G401.6 (cell line): Measurements from ENCODE around the gene PCNT.
"Not testable (repeated sequence)": the region's sequence is repeated elsewhere in the genome, so short reads cannot be mapped to it uniquely, and the experiment has no call there.

ENCODE experiments used
- FAIRE-seq: peaks from 2 replicates; lab custom pipeline; 2012; peaks lifted over from hg19 to GRCh38; lab: Jason Lieb, UNC

PCNT gene

DNA sequence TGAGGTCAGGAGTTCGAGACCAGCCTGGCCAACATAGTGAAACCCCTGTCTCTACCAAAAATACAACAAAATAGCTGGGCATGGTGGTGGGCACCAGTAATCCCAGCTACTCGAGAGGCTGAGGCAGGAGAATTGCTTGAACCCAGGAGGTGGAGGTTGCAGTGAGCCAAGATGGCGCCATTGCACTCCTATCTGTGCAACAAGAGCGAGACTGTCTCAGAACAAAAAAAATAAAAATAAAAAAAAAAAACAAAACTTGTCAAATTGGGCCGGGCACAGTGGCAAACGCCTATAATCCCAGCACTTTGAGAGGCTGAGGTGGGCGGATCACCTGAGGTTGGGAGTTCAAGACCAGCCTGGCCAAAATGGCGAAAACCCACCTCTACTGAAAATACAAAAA, 13.7 kb upstream of the PCNT start:
- not testable (repeated sequence) for FAIRE-seq

DNA sequence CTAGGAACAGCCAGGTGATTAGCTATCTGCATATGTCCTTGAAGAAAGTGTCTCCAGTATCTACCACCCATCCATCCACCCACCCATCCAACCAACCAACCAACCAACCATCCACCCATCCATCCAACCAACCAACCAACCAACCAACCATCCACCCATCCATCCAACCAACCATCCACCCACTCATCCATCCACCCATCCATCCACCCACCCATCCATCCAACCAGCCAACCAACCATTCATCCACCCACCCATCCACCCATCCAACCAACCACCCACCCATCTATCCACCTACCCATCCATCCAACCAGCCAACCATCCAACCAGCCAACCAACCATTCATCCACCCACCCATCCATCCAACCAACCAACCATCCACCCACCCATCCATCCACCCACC, 12.4 kb upstream of the PCNT start:
- no peak for FAIRE-seq

DNA sequence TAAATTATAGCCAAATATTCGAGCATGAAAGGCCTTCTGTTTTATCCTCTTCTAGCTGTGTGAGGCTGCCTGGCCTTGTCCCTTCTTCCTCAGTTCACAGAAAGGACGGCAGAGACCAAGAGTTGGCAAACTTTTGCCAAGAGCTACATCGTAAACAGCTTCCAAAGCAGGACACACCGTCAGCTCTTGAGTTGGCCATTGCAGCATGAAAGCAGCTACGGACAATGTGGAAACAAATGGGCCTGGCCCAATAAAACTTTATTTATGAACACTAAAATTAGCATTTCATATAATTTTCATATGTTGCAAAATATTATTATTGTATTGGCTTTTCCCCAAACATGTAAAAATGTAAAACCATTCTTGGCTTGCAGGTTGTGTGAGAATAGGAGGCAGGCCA, 11.0 kb upstream of the PCNT start:
- FAIRE-seq, result no peak

DNA sequence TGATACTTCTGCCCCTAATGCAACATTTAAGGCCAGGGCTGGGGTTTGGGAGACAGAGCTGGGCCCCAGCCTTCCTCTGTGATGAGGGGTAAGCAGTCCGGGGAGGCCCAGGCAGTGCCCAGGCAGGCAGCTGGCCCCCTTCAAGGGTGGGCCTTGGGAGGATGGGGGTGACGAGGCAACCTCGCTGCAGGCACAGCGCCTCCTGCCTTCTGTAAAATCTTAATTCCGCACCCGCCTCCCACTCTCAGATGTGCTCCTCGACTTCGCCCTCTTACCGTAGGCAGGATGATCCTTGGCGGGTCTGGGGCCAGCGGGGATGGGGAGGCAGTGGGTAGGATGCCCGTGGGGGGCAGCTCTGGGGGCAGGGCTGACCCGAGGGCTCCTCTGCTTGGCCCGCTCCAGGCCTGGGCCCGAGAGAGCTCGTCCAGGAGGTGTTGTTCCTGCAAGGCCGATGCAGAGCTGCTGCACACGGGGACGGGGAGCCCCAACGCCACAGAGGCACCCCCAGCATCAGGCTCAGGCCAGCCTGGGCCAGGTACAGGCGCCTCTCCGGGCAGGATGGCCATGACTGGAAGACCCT, 9.4 kb upstream of the PCNT start:
- no peak for FAIRE-seq

DNA sequence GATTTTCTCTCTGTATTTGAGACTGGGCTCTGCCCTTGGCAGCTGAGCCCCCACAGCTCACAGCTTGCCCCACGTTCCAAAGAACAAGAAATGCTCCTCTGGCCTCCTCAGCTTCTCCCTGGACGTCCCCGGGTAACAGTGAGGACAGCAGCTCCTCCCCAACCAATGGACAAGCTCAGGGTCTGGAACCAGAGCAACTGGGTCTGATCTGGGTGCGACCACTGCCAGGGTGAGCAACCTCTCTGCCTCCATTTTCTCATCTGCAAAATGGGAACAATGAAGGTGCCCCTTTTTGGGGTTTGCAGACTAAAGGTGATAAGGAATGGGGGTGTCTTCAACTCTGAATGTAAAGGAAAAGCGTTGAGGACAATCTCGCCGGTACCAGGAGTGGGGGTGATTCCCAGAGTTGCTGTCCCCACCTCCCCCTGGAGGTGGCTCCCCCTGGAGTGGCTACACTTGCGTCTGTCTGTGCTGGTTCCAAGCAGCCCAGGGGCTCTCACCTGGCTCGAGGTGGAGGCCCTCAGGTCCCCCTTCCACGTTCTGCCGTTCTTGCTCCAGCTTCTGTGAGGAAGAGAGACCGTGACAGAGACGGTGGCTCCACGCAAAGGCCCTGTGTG, 7.1 kb upstream of the PCNT start:
- no peak for FAIRE-seq

DNA sequence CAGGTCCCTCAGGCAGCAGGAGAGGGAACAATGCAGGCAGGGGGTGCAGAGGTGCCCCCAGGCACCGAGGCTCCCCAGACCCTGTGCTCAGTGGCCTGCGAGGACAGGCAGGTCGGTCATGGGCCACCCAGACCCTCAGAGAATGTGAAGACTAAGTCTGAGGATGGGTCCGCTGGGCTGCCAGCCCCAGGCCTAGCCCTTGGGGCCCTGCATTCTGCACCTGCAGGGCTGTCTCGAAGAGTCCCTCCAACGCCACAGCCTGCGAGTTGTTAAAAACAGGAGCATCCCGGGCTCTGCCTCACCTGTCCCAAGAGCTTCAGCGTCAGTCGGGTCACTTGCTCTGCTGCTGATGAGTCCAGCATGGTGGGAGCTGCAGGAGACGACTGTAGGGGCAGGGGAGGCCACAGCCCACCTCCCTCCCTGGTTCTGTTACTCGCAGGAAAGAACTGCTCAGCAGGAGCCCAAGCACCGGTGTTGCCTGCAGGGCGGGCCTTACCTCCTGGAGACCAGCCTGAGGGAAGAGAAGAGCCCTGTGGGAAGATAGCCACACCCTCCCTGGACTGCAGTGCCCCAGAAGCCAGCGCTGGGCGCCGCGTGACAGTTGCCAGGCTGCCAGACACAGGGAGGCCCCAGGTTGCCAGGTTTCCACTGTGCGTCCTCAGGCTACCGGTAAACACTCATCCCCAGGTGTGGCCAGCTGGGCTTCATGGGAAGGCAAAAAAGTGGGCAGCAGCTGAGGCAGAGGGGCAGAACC, 6.1 kb upstream of the PCNT start:
- FAIRE-seq, result no peak

DNA sequence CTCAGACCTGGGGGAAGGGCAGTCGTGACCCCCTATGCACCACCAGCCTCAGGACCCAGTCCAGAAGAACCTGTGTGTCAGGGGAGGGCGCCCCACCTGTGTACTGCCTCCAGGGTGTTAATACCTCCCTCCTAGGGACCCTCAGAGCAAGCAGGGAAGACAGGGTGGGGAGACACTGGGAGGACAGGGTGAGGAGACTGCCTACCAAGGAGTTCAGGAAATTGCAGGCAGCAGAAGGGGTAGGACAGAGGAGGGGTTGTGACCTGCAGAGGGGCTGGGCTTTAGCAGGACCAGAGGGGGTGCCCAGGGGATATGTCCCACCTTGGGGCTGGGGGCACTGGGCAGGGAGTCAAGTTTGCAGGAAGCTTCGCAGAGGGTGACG, 5.5 kb upstream of the PCNT start:
- FAIRE-seq, result no peak

DNA sequence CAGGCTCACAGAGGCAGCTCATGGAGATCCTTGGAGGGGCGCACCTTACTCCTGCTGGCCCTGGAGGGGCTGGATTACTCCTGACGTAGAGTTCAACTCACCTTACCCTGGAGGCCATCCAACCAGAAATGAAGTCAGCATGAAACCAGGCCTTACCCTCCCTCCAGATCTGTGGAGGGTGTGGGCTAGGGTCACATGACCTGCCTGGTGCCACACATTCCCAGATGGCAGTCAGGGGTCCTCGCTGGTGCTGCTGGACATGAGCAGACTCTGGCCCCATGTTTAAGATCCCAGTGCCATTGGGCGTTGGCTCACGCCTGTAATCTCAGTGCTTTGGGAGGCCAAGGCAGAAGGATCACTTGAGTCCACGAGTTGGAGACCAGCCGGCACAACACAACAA, 4.8 kb upstream of the PCNT start:
- no peak for FAIRE-seq

DNA sequence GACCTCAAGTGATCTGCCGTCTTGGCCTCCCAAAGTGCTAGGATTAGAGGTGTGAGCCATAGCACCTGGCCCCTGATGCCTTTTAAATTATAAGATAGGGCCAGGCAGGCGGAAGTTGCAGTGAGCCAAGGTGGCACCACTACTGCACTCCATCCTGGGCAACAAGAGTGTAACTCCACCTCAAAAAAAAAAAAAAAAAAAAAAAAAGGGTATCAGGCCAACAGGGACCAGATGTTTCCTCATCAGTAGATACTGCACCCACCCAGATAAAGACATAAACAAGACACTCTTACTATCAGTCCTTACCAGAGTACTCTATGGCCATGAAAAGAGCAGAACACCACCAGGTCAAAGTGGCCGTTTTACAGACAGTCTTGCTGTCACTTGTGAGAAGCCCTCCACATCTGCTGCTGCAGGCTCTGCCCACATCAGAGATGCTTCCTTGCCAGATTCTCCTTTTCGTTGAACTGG, 3.6 kb upstream of the PCNT start:
- no peak for FAIRE-seq

DNA sequence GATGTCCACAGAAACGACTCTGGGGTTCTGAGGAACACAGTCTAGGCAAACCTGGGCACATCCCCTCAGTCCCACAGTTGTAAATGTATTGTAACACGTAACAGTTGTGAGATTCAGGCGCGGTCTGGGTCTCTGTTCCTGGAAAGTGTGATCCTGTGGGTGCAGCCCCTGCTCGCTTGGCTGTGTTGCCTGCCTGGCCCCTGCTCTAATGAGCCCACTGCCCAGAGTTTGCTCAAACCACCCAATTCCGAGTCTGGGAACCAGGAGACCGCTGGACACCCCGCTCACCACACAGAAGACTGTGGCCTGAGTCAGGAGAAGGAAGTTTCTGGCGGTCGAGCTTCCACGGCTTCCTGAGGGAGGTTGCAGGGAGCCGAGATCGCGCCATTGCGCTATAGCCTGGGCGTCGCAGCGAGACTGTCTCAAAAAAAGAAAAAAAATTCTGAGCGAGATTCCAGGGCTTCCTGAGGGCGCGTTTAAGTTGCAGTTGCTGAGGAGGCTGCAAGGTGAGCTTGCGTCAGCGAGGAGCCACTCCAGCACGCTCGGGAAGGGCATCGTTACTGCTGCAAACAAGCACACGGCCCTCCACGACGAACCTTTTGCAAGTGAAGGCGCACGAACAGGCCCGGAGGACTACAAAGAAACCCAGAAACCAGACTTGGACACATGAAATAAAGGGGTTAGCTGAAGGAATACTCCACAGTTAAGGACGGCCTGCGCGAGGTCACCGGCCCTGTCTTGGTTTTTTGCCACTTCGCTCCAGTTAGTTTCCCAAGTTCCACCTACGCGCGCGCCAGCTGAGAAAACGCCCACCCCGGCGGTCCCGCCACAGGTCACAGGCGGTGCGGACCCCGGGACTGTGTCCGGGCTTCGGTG, 1.4 kb upstream of the PCNT start:
- FAIRE-seq, result no peak

DNA sequence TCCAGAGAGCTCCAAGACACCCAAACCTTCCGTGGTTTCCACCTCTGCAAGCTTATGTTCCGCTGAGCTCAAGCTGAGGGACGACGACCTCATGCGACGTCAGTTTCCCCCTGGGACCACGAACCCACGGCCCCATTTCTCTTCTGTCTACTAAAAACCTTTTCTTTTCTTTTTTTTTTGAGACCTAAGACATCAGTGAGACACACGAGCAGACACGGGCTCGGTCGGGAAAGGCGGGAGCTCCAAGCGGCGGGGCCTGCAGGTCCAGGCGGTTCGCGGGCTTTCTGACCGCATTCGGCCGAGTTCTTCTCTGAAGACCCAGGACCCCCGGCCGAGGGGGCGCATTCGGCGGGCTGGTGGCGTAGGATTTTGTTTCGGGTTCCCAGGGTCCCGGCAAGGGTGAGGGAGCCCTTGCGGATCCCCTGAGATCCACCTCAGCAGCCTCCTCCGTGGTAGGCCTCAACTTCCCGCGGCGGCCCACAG, 688 bp upstream of the PCNT start:
- FAIRE-seq, result no peak

DNA sequence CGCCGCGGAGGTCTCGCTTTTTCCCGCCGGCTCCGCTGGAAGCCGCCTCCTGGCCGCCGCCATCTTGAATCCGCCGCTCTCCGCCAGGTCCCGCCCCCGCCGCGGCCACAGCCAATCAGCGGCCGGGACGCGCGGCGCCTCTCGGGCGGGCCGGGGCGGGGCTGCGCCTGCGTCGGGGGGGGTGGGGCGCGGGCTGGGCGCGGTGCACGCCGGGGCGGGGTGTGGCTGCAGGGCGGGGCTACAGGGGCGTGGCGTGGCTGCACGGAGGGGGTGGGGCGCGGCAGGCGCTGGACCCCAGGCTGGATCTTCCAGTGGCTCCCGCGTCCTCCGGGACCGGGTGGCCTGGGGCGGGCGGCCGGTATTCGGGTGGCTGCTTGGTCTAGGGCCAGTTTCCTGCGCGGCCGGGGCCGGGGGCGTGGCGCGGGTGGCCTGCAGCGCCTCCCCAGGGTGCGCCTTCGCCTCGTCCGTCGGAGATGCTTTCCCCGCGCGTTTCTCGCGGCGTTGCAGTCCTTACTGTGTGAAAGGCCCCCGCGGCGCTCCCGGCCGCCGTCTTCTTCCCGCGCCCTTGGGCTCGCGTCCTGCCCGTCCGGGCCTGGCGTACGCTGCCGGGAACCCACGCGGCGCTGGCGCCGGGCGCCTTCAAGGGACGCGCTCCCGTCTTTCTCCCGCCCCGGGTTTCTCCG, 575 bp downstream of the PCNT start:
- no peak for FAIRE-seq

DNA sequence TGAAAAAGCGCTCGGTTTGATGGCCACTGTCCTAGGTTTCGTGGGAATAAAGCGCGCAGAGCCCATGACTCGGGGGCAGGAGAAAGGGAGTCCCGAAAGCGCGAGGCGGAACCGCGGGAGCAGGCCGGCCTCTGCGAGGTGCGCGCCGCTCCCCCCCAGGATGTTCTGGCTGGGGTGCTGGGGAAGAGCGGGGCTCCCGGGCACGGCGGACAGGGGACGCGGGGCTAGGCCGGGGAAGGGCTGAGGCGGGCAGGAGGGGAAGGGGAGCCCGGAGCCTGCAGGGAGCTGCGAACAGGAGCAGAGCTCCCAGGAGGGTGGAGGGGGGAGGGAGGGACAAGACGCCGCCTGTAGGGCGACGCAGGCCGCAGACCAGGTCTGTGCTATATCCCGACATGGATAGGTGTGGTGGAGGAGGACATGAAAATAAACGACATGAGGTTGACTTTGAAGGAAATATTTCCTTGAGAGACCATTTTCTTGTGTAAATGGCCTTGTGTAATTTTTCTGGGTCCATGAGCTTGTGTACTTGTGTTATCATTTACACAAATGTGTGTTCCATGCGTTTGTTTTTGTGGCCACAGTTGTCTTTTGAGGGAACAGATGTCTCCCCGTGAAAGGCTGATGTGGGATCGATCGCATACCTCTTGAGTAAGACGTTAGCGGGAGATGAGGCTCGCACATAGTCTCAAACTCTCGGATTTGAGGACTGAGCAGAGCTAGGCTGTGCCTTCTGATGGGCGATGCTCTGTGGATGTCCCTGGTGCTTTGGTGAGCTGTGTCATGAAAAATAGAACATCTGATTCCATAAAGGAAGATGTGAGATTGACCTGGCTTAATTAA, 1.3 kb downstream of the PCNT start:
- no peak for FAIRE-seq

DNA sequence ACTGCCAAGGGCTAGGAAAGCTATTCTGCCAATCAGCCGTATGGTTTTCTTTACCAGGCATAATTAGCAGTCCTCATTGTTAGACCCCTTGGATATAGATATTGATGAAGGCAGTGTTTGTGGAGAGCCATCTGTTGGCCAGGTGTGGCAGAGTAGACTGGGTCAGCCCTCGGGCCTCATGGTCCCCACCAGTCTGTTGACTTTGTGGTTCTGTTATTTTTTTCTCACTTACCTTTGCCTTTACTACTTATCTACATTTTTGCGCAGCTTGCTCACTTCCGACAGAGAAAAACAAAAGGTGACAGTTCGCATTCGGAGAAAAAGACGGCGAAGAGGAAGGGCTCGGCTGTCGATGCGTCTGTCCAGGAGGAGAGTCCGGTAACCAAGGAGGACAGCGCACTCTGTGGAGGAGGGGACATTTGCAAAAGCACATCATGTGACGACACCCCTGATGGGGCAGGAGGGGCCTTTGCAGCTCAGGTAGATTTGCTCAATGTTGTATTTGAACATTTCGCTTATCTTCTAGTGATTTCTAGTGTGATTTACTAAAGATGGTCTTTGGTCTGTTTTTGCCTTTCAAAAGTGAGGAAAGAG, 2.3 kb downstream of the PCNT start:
- no peak for FAIRE-seq

DNA sequence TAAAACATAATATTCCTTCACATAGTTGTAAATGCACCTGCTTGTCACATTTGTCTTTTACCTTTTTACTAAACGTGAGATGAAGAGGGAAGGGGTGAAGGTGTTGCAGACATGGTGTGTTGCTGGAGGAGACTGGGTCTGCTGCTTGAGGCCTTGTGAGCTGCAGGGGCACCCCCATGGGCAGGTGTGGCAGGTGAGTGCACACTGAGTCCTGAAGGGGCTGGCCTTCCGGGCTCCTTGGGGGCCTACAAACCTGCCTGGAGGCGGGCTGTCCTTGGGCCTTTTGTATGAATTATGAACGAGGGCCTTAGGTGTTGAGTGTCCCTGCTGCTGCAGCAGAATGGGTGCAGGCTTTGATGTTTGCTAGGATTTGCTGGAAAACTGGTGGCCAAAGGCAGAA, 3.8 kb downstream of the PCNT start:
- FAIRE-seq, result no peak

DNA sequence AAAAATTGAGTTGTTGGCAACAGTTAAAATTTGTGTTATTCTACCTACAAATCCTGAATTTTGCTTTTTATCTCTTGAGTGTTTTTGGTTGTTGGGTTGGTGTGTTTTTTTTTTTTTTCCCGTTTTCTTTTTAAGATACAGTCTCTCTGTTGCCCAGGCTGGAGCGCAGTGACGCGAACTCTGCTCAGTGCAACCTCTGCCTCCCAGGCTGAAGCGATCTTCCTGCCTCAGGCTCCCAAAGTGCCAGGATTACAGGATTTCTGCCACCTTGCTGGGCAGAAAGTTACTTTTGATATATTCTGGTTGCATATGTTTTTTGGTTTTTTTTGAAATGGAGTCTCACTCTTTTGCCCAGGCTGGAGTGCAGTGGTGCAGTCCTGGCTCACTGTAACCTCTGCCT, 4.2 kb downstream of the PCNT start:
- FAIRE-seq, result no peak

DNA sequence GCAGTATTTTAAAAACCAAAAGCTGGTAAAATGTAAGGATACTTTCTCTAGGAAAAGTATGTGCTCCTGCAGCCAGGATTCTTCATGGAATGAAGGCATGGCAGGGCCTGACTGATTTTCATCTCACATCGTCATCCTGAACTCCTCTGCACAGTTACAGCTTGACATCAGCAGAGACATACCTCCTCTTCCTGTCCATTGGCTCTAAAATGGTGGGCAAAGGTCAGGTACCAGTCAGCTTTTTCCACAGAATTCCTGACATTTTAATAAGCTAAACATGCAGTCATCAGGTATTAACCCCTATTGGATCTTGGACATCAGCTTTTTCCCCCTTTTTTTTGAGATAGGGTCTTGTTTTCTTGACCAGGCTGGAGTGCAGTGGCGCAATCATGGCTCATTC, 5.8 kb downstream of the PCNT start:
- no peak for FAIRE-seq

DNA sequence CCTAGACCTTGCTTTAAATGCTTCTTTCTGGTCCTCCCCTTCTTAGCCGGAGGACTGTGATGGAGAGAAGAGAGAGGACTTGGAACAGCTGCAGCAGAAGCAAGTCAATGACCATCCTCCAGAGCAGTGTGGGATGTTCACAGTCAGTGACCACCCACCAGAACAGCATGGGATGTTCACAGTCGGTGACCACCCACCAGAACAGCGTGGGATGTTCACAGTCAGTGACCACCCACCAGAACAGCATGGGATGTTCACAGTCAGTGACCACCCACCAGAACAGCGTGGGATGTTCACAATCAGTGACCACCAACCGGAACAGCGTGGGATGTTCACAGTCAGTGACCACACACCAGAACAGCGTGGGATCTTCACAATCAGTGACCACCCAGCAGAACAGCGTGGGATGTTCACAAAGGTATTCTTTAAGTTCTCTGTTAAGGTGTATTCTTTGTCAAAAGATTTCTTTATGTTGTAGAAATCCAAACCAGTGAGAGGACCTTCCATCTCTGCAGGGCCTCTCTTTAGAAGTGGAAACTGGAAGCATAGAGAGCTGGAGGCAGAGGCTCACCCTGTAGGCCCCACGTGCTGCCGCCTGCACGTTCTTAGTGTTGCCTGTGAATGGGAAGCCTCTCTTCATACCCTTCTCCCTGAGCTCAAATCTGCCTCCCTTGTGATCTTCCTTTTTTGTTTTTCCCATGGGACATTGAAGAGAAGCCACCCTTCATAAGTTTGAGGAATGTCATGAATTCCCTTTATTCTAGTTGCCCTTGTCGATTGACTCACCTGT, 10.6 kb downstream of the PCNT start:
- FAIRE-seq, result no peak

DNA sequence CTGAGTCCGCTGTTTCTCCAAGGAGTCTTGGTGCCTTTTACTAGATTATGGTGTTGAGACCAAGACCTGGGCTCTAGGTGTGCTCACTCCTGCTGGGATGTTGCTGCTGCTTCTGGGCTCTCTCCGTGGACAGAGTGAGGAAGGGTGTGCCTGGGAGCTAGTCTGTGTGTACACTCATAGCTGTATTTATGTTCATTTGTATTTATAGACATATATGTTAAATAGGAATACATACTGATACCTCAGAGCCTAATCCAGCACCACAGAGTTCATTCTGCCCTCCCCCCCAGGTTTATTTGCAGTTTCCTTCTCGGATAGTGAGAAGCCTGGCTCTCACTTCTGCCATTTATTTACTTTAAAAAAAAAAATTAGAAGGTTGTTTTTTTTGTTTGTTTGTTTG, 12.6 kb downstream of the PCNT start:
- FAIRE-seq, result no peak

DNA sequence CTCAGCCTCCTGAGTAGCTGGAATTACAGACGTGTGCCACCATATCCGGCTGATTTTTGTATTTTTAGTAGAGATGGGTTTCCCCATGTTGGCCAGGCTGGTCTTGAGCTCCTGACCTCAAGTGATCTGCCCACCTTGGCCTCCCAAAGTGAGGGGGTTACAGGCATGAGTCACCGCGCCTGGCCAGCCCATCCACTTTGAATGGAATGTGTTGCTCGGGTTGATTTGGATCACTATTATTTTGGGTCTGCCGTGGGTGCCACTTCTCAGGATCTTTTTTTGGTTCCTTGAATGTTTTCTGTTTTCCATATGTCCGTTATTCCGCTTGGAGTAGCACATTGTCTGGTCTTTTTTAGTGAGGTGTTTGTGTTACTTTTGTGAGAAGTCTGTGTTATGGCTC, 17.0 kb downstream of the PCNT start:
- FAIRE-seq, result no peak
